ENCODE measurements around the gene GPBP1.
A peak's percentile ranks its signal among the peaks of the same experiment; 100 is the strongest.
"Not testable (repeated sequence)": the region's sequence is repeated elsewhere in the genome, so short reads cannot be mapped to it uniquely, and the experiment has no call there.

The GPBP1 gene

GRCh38 chr5:57164124-57164523, 9.7 kb upstream of the GPBP1 start:
- TF ChIP-seq, protein P1, sequence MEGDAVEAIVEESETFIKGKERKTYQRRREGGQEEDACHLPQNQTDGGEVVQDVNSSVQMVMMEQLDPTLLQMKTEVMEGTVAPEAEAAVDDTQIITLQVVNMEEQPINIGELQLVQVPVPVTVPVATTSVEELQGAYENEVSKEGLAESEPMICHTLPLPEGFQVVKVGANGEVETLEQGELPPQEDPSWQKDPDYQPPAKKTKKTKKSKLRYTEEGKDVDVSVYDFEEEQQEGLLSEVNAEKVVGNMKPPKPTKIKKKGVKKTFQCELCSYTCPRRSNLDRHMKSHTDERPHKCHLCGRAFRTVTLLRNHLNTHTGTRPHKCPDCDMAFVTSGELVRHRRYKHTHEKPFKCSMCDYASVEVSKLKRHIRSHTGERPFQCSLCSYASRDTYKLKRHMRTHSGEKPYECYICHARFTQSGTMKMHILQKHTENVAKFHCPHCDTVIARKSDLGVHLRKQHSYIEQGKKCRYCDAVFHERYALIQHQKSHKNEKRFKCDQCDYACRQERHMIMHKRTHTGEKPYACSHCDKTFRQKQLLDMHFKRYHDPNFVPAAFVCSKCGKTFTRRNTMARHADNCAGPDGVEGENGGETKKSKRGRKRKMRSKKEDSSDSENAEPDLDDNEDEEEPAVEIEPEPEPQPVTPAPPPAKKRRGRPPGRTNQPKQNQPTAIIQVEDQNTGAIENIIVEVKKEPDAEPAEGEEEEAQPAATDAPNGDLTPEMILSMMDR (IDR thresholded peaks at IDR 0.05; ENCODE audit: poor library complexity, severe bottlenecking): no peak
- H3K27me3 ChIP-seq (ENCODE audit: insufficient read depth, poor library complexity, severe bottlenecking): no peaks in the 10 kb centered on the region
- no peak for ATAC-seq (ENCODE audit: low read depth)
- no peak for DNase-seq (ENCODE audit: low spot score)
- no peaks in the 10 kb centered on the region for H3K4me1 ChIP-seq (ENCODE audit: insufficient read depth, poor library complexity, severe bottlenecking)
- no peak overlapping the region for H3K4me3 ChIP-seq (ENCODE audit: severe bottlenecking)
- H3K9me3 ChIP-seq (ENCODE audit: severe bottlenecking): no peaks in the 10 kb centered on the region
- no peaks in the 10 kb centered on the region for H3K36me3 ChIP-seq (ENCODE audit: low read depth)
- H3K27ac ChIP-seq (ENCODE audit: poor library complexity, severe bottlenecking): no peak overlapping the region

DNA sequence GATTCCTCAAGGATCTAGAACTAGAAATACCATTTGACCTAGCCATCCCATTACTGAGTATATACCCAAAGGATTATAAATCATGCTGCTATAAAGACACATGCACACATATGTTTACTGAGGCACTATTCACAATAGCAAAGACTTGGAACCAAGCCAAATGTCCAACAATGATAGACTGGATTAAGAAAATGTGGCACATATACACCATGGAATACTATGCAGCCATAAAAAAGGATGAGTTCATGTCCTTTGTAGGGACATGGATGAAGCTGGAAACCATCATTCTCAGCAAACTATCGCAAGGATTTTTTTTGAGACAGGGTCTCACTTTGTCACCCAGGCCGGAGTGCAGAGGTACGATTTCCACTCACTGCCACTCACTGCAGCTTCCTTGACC, 8.7 kb upstream of the GPBP1 start:
- H3K27me3 ChIP-seq (ENCODE audit: insufficient read depth, poor library complexity, severe bottlenecking); H3K9me3 ChIP-seq (ENCODE audit: severe bottlenecking); H3K4me3 ChIP-seq (ENCODE audit: severe bottlenecking); H3K4me1 ChIP-seq (ENCODE audit: insufficient read depth, poor library complexity, severe bottlenecking); ATAC-seq (ENCODE audit: low read depth); DNase-seq (ENCODE audit: low spot score); H3K36me3 ChIP-seq (ENCODE audit: low read depth); H3K27ac ChIP-seq (ENCODE audit: poor library complexity, severe bottlenecking): not testable (repeated sequence)

- Histone ChIP-seq H3K36me3 (ENCODE audit: low read depth) (no peaks in the 10 kb centered on the region), H3K4me3 (ENCODE audit: severe bottlenecking) (no peak overlapping the region), H3K4me1 (ENCODE audit: insufficient read depth, poor library complexity, severe bottlenecking) (no peaks in the 10 kb centered on the region), H3K9me3 (ENCODE audit: severe bottlenecking) (no peaks in the 10 kb centered on the region), H3K27ac (ENCODE audit: poor library complexity, severe bottlenecking) (no peak overlapping the region), H3K27me3 (ENCODE audit: insufficient read depth, poor library complexity, severe bottlenecking) (no peaks in the 10 kb centered on the region)
- TF ChIP-seq, protein P1 (IDR thresholded peaks at IDR 0.05; ENCODE audit: poor library complexity, severe bottlenecking): no peak
- ATAC-seq (ENCODE audit: low read depth): no peak
- no peak for DNase-seq (ENCODE audit: low spot score)
Measured at GRCh38 chr5:57166276-57166675, 7.6 kb upstream of the GPBP1 start.

DNA sequence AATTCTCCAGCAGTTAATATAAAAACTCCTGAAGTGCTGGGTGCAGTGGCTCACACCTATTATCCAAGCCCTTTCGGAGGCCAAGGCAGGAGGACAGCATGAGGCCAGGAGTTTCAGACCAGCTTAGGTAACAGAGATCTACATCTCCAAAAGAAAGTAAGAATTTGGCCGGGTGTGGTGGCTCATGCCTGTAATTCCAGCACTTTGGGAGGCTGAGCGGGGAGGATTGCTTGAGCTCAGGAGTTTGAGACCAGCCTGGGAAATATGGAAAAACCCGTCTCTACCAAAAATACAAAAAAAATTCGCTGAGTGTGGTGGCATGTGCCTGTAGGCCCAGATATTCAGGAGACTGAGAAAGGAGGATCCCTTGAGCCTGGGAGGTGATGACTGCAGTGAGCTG, 6.7 kb upstream of the GPBP1 start:
- H3K9me3 ChIP-seq (ENCODE audit: severe bottlenecking): no peaks in the 10 kb centered on the region
- no peak overlapping the region for H3K27ac ChIP-seq (ENCODE audit: poor library complexity, severe bottlenecking)
- no peaks in the 10 kb centered on the region for H3K4me1 ChIP-seq (ENCODE audit: insufficient read depth, poor library complexity, severe bottlenecking)
- TF ChIP-seq, protein P1 (IDR thresholded peaks at IDR 0.05; ENCODE audit: poor library complexity, severe bottlenecking): no peak
- ATAC-seq (ENCODE audit: low read depth) (no peak), DNase-seq (ENCODE audit: low spot score) (no peak)
- H3K27me3 ChIP-seq (ENCODE audit: insufficient read depth, poor library complexity, severe bottlenecking): no peaks in the 10 kb centered on the region
- no peaks in the 10 kb centered on the region for H3K36me3 ChIP-seq (ENCODE audit: low read depth)
- H3K4me3 ChIP-seq (ENCODE audit: severe bottlenecking): no peak overlapping the region

DNA sequence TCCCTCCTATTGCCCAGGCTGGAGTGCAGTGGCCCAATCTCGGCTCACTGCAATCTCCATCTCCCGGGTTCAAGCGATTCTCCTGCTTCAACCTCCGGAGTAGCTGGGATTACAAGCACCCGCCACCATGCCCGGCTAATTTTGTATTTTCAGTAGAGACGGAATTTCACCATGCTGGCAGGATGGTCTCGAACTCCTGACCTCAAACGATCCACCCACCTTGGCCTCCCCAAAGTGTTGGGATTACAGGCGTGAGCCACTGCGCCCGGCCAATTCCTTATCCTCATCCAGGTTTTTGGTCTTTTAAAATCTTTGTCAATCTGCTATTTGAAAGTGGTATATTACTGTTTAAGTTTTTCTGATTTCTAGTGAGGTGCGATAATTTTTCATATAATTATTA, 3.7 kb upstream of the GPBP1 start:
- not testable (repeated sequence) for H3K9me3 ChIP-seq (ENCODE audit: severe bottlenecking); H3K27ac ChIP-seq (ENCODE audit: poor library complexity, severe bottlenecking); ATAC-seq (ENCODE audit: low read depth); H3K4me1 ChIP-seq (ENCODE audit: insufficient read depth, poor library complexity, severe bottlenecking); H3K27me3 ChIP-seq (ENCODE audit: insufficient read depth, poor library complexity, severe bottlenecking); H3K36me3 ChIP-seq (ENCODE audit: low read depth); DNase-seq (ENCODE audit: low spot score); H3K4me3 ChIP-seq (ENCODE audit: severe bottlenecking)

GRCh38 chr5:57171816-57172465, 1.9 kb upstream of the GPBP1 start:
- no peaks in the 10 kb centered on the region for H3K27me3 ChIP-seq (ENCODE audit: insufficient read depth, poor library complexity, severe bottlenecking)
- H3K4me3 ChIP-seq (ENCODE audit: severe bottlenecking): peak overlapping the region; percentile 93
- no peak; the same call in 2 of the 3 replicates for ATAC-seq (ENCODE audit: low read depth)
- TF ChIP-seq, protein P1 (IDR thresholded peaks at IDR 0.05; ENCODE audit: poor library complexity, severe bottlenecking): no peak
- H3K36me3 ChIP-seq (ENCODE audit: low read depth): peaks cover 15% of the 10 kb centered on the region
- no peaks in the 10 kb centered on the region for H3K9me3 ChIP-seq (ENCODE audit: severe bottlenecking)
- no peak for DNase-seq (ENCODE audit: low spot score)
- H3K27ac ChIP-seq (ENCODE audit: poor library complexity, severe bottlenecking): peak overlapping the region; percentile 85
- no peaks in the 10 kb centered on the region for H3K4me1 ChIP-seq (ENCODE audit: insufficient read depth, poor library complexity, severe bottlenecking)

Measured in RWPE2 (cell line).